GM21423 (cell line): ENCODE results near the gene PPRC1.

Experiments used
- ATAC-seq: cut with Tn5 transposase; IDR thresholded peaks from one replicate; pipeline ENCODE4 v1.9.1; 2021; ENCODE audit warnings: mild to moderate bottlenecking, moderate library complexity; ENCODE audit not compliant: unreplicated experiment

PPRC1 gene

DNA sequence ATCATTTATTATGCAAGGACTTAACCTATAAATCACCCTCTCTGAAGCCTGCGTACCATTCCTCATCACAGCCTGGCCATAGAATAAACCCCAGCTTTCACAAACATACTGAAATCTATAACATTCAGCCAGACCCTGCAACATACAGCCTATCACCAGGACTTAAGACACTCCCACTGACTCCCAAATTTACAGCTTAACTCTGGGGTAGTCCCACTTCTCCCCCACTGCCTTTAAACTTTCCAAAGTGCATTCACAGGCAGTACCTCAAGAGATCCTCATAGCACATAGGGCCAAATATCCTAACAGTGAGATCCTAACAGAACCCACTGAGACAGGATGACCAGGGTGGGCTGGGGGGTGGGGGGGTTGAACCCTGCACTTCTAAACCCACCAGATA lies 16.2 kb upstream of the PPRC1 start:
- no peak for ATAC-seq

DNA sequence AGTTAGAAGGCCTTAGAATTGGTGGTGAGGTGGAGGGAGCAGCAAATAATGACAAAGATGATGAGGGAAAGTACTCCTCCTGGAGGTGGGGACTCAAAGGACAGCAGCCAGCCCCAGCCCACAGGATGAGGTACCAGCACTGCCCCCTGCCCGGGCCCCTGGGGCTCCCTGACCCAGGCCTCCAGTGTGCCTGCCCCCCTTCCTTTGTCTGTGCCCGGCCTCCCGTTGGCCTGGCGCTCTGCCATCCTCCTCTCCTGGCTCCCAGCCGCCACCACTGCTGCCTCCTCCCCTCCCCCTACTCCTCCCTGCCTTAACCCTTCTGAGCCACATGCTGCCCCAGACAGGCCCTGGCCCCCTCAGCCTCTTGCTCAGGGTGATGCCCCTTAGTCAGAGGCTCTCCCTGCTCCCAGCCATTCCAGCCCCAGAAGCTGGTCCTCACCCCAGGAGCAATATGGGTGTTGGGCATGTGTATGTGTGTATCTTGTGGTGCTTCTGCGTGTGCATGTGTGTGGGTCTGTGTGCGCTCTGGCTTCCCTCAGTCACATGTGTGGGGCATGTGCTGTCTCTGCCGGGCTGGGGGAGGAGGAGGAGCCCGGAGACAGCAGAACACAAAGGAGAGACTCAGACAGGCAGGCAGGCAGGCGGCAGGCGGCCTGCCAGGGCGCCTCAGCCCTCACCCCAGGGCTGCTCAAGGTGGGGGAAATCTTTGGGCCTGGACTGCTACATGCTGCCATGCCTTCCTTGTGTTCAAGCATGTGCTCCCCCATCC lies 15.3 kb upstream of the PPRC1 start:
- ATAC-seq: no peak

DNA sequence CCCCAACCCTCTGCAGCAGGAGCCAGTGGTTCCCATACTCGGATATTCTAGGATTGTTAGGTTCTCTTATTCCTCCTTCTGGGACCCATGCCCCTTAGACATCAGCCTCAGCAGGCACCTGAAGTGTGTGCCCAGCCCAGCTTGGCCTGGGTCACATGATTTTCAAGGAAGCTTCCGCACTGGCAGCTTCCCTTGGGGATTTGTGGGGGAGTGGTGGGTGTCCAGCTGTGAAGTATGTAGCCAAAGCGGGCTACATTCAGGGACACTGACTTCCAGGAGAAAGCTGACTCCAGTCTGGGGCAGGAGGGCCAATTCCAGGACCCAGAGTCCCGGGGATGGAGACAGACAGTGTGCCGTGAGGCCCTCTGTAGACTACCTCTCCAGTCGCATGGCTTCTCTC lies 14.0 kb upstream of the PPRC1 start:
- ATAC-seq: no peak

DNA sequence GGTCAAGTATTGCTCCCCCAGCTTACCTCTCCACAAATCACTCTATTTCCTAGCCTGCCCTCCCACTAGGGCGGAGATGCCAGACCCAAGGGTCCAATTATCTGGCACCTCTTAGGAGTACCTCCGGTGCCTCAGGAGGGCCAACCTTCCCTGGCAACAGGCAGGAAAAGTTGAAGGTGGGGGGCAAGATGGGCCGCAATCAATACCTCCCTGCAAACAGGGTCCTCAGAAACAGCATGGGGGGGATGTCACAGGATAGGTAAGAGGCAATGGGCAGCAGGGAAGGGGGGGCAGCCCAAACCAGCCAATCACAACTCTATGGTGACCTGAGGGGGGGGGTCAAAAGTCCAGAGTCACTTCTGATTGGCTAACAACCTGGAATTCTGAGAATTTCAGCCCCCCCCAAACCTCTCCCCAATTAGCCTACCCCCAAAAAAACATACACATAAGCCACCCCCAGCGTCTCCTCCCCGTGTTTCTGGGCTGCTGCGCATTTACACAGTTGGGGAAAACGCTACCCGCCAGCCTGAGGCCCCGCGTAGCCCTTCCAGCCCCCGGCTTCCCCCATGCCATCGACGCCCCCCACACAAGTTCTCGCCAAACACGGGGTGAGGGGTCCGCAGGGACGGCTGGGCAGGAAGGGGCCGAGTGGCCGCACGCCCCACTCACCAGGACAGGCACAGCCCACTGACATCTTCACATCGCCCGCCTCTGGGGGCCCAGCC lies 13.3 kb upstream of the PPRC1 start:
- no peak for ATAC-seq

DNA sequence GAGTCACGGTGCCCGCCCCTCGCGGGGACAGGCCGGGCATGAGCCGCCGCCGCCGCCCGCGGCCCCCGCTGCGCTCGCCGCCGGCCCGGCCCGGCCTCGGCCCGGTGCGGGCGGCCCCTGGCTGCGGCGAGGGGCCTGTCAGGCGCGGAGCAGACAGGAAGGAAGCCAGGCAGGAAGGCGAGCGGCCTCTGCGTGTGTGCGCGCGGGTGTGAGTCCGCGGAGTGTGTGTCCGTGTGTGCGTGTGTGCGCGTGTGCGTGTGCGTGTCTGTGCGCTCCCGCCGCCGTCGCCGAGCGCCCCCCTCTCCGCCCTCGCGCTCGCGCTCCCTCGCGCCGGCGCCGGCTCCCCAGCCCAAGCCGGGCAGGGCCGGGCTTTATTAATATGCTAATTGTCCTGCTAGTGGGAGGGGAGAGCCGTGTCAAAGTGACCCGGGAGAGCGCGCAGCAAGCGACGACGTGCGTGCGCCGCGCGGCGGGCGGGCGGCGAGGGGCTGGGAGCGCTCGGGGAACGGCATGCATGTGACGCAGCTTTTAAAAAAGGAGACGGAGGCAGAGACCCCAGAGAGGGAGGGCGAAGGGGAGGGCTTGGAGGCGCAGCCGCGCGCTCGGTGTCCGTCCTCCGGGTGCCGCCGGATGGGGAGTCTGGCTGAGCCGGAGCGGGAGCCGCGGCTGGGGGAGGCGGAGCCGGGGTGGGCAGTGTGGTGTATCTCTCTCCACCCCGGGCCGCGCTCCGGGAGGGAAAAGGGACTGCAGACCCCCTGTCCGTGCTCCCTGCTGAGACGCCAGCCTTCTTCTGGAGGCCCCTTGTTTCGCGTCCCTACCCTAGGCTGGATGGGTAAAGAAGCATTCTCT lies 12.5 kb upstream of the PPRC1 start, which contains the start of gene LDB1:
LDB1 (minus strand) TSS at position 227 of the 849 bp plus-strand sequence. CDS start 258 bp downstream, outside the sequence.
- ATAC-seq: peak; percentile 54

DNA sequence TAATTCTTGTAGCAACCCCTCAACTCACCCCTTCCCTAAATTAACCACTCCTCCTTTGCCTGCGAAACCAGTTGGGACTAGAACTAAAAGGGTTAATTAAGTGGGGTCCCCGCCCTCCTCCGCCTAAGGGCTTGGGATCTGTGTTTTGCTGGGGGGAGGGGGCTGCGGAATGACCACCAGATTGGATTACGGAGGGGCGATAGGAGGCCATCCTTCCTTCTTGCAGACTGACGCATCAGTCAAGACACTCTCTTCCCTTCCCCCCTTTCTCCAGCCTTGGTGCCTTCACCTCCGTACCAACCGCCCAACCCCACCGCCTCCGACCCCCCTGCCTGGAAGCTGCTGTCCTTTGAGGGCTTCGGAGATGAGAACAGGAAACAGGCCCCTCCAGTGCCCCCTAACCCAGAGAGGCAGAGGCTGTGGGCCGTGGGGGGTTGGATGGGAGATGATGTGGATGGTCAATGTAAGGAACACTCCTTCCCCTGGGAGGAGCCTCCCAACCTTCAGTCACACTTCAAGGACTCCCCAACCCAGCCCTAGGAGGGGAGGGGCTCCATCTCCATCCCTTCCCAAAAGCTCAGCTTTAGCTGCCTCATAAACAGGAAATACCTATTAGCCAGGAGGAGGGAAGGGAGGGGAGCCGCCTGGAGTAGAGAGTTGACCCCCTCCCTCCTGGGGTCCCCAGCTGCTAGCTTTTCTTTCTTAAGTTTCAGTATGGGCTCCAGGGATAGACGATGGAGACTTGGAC lies 11.7 kb upstream of the PPRC1 start:
- no peak for ATAC-seq

DNA sequence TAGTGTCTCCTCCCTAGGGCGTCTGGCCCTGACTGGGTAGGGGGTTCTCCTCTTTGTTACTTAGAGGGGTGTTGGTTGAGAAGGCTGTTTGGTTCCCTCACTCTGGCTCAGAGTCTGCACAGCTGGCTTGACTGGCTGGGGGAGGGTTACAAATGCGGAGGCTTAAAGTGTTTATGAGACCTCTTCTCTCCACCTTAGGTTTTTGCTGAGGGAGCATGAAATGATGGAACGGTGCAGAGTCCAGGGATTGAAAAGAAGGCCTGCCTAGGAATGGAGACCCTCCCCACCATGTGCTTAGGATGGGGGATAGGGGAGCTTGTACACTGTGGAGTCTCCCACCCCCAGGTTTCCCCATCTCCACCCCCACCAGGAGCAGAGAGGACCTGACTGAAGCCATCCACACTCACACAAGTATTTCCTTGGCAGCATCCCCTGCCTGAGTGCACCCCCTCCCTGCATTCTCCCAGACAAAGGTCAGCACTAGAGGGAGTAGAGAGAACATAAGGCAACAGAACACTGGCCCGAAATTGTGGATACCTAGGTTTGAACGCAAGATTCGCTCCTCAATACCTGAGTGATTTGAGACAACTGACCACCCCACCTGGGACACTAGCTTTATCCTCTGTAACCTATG lies 11.0 kb upstream of the PPRC1 start:
- no peak for ATAC-seq

DNA sequence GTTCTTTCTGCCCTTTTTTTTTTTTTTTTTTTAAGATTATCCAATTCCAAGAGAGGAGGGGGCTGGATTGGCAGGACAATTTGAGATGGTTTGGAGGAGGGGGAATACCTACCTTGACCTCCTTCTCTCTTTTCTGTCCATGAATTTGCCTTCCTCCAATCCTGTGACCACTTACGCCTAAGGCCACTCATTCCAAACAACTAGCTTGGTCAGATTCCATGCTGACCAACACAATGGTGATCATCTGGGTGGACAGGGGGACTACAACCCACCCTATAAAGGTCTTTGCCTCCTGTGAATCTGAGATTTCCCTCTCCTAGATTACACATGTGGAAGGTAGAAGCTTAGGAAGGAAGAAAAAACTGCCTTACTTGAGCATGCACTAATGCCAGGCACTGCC lies 10.4 kb upstream of the PPRC1 start:
- no peak for ATAC-seq

DNA sequence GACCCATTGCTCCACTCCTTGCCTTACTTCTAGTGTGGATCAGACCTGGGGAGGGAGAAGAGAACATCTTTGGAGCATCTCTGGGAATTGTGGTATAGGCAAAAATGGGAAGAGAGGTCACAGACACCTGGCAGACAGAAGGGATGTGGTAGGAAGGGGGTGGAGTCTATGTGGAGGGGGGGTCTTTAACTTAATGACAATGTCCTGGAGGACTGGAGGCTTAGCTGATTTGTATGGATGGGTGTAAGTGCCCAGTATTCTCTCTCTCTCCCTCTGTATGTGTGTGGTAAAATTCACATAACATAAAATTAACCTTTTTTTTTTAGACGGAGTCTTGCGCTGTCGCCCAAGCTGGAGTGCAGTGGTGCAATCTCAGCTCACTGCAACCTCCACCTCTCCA lies 9.6 kb upstream of the PPRC1 start:
- ATAC-seq: no peak

DNA sequence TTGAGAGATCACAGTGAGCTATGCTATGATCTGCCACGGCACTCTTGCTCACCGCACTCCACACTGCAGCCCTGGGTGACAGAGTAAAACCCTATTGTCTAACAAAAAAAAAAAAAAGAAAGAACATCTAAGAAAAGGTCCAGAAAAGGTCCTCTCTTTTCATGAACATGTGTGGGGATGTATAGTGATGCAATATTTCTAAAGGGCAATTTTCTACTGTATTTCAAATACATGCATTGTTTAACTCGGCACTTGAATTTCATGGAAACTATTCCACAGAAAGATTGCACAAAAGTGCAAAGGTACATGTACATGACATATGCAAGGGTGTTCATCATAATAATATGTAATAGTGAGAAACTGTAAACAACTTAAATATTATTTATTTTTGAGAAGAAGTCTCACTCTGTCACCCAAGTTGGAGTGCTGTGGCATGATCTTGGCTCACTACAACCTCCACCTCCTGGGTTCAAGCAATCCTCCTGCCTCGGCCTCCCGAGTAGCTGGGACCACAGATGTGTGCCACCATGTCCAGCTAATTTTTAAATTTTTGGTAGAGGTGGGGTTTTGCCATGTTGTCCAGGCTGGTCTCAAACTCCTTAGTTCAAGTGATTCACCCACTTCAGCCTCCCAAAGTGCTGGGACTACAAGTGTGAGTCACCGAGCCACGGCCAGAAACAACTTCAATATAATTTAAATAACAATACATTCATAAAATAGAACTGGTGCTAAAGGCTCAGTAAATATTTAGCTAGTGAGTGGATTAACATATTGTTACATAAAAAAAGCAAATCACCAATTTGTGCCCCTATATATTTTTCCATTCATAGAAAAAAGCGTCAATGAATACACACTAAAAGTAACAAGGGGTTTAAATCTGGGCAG lies 1.3 kb upstream of the PPRC1 start:
- ATAC-seq: no peak

DNA sequence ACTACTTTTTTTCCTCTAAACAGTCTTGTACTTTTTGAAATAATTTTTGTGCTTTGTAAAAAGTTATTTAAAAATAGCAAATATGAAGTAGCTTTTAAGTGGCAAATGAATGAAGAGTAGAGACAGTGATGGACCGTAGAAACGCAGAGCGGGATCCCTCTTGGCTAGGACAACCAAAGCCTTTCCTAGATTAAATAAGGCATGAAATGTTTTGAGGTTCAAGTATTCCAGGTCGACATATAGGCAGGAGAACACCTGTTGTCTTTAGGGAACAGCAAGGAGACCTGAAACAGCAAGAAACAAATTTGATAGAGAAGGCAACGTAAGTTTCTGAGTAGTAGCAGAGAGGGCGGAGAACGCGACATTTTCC lies 662 bp upstream of the PPRC1 start:
- ATAC-seq: no peak

DNA sequence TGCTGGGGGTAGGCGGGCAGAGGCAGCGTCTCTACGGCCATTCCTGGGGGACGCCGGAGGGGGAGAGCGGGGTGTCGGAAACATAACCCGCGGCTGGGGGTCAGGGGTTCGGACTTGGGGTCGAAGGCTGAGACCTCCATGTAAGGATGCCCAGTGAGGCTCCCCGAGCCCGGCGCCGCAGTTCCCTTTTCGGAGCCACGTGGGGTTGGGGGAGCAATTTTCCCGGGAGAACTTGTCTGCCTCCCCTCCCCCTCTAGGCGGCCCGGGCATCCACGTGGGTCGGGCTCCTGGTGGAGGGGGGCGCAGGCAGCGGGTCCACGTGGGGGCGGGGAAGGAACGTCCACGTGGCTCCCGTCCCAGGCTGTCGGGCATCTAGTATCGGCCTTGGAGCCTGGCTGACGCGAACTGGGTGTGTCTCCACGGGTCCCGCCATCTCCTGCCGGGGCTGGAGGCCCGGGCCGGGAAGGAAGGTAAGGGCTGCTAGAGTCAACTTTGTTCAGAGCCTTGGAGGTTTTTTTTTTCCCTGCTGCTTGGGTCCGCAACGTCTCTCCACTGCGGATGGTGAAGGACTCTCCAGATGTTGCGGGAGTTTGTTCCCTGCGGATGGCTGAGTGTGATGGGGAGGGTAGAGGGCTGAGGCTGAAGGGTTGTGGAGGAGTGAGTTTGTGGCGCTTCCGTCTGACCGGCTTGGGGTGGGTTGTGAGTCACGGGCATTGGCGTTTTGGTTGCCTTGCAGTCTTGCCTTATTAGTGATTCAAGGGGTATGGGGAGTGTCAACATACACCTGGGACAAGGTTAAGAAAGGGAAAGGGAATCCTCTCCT lies 744 bp downstream of the PPRC1 start:
- ATAC-seq: no peak

DNA sequence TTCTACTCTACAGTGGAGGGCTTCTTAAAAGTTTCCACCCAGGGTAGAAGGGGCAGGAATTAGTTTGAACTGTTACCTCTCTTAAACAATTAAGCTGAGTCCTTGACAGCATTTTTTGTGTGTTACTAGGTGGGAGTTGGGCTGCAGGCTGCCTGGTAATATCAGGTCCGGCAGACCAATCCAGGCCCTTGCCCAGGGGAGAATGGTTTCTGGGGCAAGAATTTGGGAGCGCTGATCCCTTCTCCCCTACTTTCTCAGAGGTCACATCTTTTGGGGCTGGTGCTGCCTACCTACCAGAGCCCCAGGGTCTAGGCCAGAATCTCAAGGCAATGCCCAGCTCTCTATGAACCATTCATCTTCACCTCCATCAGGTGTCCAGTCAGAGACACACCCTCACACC lies 1.6 kb downstream of the PPRC1 start:
- no peak for ATAC-seq

DNA sequence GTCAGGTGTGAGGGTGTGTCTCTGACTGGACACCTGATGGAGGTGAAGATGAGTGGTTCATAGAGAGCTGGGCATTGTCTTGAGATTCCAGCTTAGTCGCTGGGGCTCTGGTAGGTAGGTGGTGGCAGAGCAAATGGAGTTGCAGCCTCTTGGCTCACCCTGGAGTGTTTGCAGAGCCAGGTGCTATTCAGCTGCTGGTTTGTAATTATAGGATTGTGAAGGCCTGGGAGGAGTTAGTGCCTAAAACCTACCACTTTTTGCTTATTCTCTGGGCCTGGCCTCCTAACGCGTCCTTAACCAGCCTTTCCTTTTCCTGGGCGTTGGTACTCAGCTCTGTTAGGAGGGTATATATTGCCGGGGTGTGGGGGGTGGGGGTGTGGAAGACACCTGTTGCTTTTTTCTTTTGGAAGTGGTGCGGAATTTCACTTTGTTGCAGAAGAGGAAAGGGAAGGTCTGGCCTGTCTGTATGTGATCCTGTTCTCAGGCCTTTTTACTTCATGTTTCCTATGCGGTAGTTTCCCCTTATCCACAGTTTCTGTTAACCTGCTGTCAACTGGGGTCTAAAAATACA lies 3.2 kb downstream of the PPRC1 start:
- no peak for ATAC-seq

DNA sequence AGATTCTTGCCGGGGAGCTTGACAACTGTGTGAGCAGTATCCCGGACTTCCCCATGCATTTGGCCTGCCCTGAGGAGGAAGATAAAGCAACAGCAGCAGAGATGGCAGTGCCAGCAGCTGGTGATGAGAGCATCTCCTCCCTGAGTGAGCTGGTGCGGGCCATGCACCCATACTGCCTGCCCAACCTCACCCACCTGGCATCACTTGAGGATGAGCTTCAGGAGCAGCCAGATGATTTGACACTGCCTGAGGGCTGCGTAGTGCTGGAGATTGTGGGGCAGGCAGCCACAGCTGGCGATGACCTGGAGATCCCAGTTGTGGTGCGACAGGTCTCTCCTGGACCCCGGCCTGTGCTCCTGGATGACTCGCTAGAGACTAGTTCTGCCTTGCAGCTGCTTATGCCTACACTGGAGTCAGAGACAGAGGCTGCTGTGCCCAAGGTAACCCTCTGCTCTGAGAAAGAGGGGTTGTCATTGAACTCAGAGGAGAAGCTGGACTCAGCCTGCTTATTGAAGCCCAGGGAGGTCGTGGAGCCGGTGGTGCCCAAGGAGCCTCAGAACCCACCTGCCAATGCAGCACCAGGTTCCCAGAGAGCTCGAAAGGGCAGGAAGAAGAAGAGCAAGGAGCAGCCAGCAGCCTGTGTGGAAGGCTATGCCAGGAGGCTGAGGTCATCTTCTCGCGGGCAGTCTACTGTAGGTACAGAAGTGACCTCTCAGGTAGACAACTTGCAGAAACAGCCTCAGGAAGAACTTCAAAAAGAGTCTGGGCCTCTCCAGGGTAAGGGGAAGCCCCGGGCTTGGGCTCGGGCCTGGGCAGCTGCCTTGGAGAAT lies 6.7 kb downstream of the PPRC1 start:
- ATAC-seq: no peak

DNA sequence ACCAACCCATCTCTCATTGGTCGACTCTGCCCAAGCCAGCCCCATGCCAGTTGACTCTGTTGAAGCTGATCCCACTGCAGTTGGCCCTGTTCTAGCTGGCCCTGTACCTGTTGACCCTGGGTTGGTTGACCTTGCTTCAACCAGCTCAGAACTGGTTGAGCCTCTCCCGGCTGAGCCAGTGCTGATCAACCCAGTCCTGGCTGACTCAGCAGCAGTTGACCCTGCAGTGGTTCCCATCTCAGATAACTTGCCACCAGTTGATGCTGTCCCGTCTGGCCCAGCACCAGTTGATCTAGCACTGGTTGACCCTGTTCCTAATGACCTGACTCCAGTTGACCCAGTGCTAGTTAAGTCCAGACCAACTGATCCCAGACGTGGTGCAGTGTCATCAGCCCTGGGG lies 7.4 kb downstream of the PPRC1 start:
- ATAC-seq: no peak

DNA sequence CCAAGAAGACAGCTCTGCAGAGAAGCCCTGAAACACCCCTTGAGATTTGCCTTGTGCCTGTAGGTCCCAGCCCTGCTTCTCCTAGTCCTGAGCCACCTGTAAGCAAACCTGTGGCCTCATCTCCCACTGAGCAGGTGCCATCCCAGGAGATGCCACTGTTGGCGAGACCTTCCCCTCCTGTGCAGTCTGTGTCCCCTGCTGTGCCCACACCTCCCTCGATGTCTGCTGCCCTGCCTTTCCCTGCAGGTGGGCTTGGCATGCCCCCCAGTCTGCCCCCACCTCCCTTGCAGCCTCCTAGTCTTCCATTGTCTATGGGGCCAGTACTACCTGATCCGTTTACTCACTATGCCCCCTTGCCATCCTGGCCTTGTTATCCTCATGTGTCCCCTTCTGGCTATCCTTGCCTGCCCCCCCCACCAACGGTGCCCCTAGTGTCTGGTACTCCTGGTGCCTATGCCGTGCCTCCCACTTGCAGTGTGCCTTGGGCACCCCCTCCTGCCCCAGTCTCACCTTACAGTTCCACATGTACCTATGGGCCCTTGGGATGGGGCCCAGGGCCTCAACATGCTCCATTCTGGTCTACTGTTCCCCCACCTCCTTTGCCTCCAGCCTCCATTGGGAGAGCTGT lies 8.2 kb downstream of the PPRC1 start:
- ATAC-seq: no peak
